ENCODE results near the gene ZNF346. TPM values are rescaled to one million over a fixed set of nuclear protein-coding genes. Genes with fewer than 3 reads are reported as not detected.

Gene ZNF346
- total RNA-seq, 2 donors from 2014 or later: 23.6 to 34.4 TPM

GRCh38 chr5:177090813-177091212 lies 68.3 kb downstream of the ZNF346 start:
- WGBS: 90% methylated on average over 13 of the region's 13 CpGs
- no peaks in the 10 kb centered on the region for H3K9me3 ChIP-seq
- H3K4me3 ChIP-seq: no peak overlapping the region
- intact Hi-C loops (cut with DNase I): no loop called here
- H3K27ac ChIP-seq: no peak overlapping the region
- peaks cover 5% of the 10 kb centered on the region for H3K4me1 ChIP-seq (replicated peaks)
- H3K36me3 ChIP-seq: no peaks in the 10 kb centered on the region
- TF ChIP-seq POLR2A (IDR thresholded peaks at IDR 0.05) (no peak), POLR2AphosphoS5 (IDR thresholded peaks at IDR 0.05) (no peak)
- TF ChIP-seq, protein P1, sequence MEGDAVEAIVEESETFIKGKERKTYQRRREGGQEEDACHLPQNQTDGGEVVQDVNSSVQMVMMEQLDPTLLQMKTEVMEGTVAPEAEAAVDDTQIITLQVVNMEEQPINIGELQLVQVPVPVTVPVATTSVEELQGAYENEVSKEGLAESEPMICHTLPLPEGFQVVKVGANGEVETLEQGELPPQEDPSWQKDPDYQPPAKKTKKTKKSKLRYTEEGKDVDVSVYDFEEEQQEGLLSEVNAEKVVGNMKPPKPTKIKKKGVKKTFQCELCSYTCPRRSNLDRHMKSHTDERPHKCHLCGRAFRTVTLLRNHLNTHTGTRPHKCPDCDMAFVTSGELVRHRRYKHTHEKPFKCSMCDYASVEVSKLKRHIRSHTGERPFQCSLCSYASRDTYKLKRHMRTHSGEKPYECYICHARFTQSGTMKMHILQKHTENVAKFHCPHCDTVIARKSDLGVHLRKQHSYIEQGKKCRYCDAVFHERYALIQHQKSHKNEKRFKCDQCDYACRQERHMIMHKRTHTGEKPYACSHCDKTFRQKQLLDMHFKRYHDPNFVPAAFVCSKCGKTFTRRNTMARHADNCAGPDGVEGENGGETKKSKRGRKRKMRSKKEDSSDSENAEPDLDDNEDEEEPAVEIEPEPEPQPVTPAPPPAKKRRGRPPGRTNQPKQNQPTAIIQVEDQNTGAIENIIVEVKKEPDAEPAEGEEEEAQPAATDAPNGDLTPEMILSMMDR (IDR thresholded peaks at IDR 0.05): no peak
- H3K27me3 ChIP-seq (replicated peaks; ENCODE audit: insufficient read depth): no peaks in the 10 kb centered on the region
- DNase-seq (ENCODE audit: low spot score): no peak

GRCh38 chr5:177091232-177091631 lies 68.7 kb downstream of the ZNF346 start:
- WGBS: 88% methylated on average over 3 of the region's 3 CpGs
- no peaks in the 10 kb centered on the region for H3K27me3 ChIP-seq (replicated peaks; ENCODE audit: insufficient read depth)
- no peaks in the 10 kb centered on the region for H3K9me3 ChIP-seq
- intact Hi-C loops (cut with DNase I): no loop called here
- H3K4me1 ChIP-seq (replicated peaks): peaks cover 5% of the 10 kb centered on the region
- H3K27ac ChIP-seq: no peak overlapping the region
- no peak for DNase-seq (ENCODE audit: low spot score)
- TF ChIP-seq POLR2AphosphoS5 (IDR thresholded peaks at IDR 0.05): no peak
- TF ChIP-seq POLR2A (IDR thresholded peaks at IDR 0.05): no peak
- TF ChIP-seq, protein P1 (IDR thresholded peaks at IDR 0.05): no peak
- H3K4me3 ChIP-seq: no peak overlapping the region
- no peaks in the 10 kb centered on the region for H3K36me3 ChIP-seq

DNA sequence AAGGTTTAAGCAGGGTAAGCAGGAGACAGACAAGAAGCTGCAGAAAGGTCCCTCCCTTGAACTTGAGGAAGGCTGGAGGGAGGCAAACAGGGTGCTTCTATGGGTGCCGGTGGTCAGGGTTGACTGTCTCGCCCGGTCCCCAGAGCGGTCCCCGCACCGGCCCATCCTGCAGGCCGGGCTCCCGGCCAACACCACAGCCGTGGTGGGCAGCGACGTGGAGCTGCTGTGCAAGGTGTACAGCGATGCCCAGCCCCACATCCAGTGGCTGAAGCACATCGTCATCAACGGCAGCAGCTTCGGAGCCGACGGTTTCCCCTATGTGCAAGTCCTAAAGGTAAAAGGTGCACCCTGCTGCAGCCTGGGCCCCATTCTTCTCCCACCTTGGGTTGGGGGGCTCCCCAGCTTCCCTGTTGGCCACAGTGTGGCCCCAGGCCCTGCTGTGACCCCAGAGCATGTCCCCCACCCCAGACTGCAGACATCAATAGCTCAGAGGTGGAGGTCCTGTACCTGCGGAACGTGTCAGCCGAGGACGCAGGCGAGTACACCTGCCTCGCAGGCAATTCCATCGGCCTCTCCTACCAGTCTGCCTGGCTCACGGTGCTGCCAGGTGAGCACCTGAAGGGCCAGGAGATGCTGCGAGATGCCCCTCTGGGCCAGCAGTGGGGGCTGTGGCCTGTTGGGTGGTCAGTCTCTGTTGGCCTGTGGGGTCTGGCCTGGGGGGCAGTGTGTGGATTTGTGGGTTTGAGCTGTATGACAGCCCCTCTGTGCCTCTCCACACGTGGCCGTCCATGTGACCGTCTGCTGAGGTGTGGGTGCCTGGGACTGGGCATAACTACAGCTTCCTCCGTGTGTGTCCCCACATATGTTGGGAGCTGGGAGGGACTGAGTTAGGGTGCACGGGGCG lies 69.9 kb downstream of the ZNF346 start:
- WGBS: 90% methylated on average over 32 of the region's 32 CpGs
- Histone ChIP-seq H3K4me1 (replicated peaks) (no peaks in the 10 kb centered on the region), H3K9me3 (no peaks in the 10 kb centered on the region), H3K27me3 (replicated peaks; ENCODE audit: insufficient read depth) (no peaks in the 10 kb centered on the region), H3K36me3 (no peaks in the 10 kb centered on the region), H3K4me3 (no peak overlapping the region), H3K27ac (no peak overlapping the region)
- TF ChIP-seq, protein P1 (IDR thresholded peaks at IDR 0.05): no peak
- TF ChIP-seq POLR2AphosphoS5 (IDR thresholded peaks at IDR 0.05) (no peak), POLR2A (IDR thresholded peaks at IDR 0.05) (no peak)
- DNase-seq (ENCODE audit: low spot score): no peak
- intact Hi-C loops (cut with DNase I): no loop called here

GRCh38 chr5:177093082-177093712 lies 70.7 kb downstream of the ZNF346 start:
- intact Hi-C loops (cut with DNase I): no loop called here
- no peak overlapping the region for H3K4me3 ChIP-seq
- no peak for DNase-seq (ENCODE audit: low spot score)
- no peak for TF ChIP-seq POLR2AphosphoS5 (IDR thresholded peaks at IDR 0.05)
- TF ChIP-seq POLR2A (IDR thresholded peaks at IDR 0.05): no peak
- TF ChIP-seq, protein P1 (IDR thresholded peaks at IDR 0.05): no peak
- H3K36me3 ChIP-seq: no peaks in the 10 kb centered on the region
- H3K27me3 ChIP-seq (replicated peaks; ENCODE audit: insufficient read depth): no peaks in the 10 kb centered on the region
- H3K27ac ChIP-seq: no peak overlapping the region
- H3K9me3 ChIP-seq: no peaks in the 10 kb centered on the region
- 88% methylated on average over 31 of the region's 40 CpGs for WGBS
- H3K4me1 ChIP-seq (replicated peaks): no peaks in the 10 kb centered on the region

Measured in prostate gland (tissue), 2 donors.